ENCODE data around the gene C8G. TPM values are rescaled to one million over a fixed set of nuclear protein-coding genes. Genes with fewer than 3 reads are reported as not detected.

C8G gene
- total and polyA plus RNA-seq, 2 donors (not counting 1 experiment from before 2014, with no cell fraction given), result 1.7 to 2.8 TPM

- Histone ChIP-seq H3K4me3 (ENCODE audit: control extremely low read depth in 1 of 5, extremely low read depth in 1 of 5, insufficient read depth in 1 of 5, low read depth in 2 of 5, low read length in 4 of 5) (no peak overlapping the region), H3K36me3 (replicated peaks in 1 of 2; ENCODE audit: control extremely low read depth in 1 of 2, control insufficient read depth in 1 of 2, extremely low read depth in 1 of 2, insufficient read depth in 2 of 2, low read length in 1 of 2) (peaks cover 6 to 64% of the 10 kb centered on the region in 2 experiments), H4K20me1 (ENCODE audit: control insufficient read depth, insufficient read depth, low read length, poor library complexity, severe bottlenecking) (peaks cover 23% of the 10 kb centered on the region), H3K4me2 (replicated peaks; ENCODE audit: low read depth, low read length, poor library complexity, severe bottlenecking) (no peak overlapping the region), H3K27ac (ENCODE audit: low read length in 2 of 2) (no peak overlapping the region), H3K9ac (ENCODE audit: low read length) (no peak overlapping the region), H3K27me3 (replicated peaks in 1 of 4; ENCODE audit: control extremely low read depth in 1 of 4, control insufficient read depth in 3 of 4, insufficient read depth in 4 of 4, low read length in 3 of 4) (no peaks in the 10 kb centered on the region), H3K9me3 (ENCODE audit: control extremely low read depth in 1 of 3, control insufficient read depth in 2 of 3, insufficient read depth in 1 of 3, low read length in 2 of 3) (no peaks in the 10 kb centered on the region), H2AFZ (ENCODE audit: insufficient read depth, low read depth, low read length, poor library complexity, severe bottlenecking) (no peak overlapping the region), H3K4me1 (ENCODE audit: control insufficient read depth in 2 of 2, insufficient read depth in 2 of 2, low read length in 2 of 2) (no peaks in the 10 kb centered on the region), H3K79me2 (ENCODE audit: control insufficient read depth, insufficient read depth, low read length) (peaks cover 33% of the 10 kb centered on the region)
- no peak overlapping the region for H3K4me3 Mint-ChIP-seq
- ChIA-PET POLR2A (no interaction called here), CTCF (no interaction called here)
- no peaks in the 10 kb centered on the region for H3K4me1 Mint-ChIP-seq
- intact Hi-C loops (cut with micrococcal nuclease), result no loop called here
- 94% methylated on average over 15 of the region's 17 CpGs for WGBS (ENCODE audit: insufficient coverage)
- DNase-seq (no peak), ATAC-seq (ENCODE audit: low read depth) (no peak)
- H3K27me3 Mint-ChIP-seq, result no peaks in the 10 kb centered on the region
- TF ChIP-seq EZH2 (IDR thresholded peaks at IDR 0.05; ENCODE audit: borderline replicate concordance, insufficient read depth, low read depth, low read length, poor library complexity, severe bottlenecking) (no peak), CTCF (IDR thresholded peaks at IDR 0.05) (no peak)
- H3K27ac Mint-ChIP-seq, result no peak overlapping the region
- H3K9me3 Mint-ChIP-seq (ENCODE audit: insufficient read depth), result no peaks in the 10 kb centered on the region
Observed at GRCh38 chr9:136913701-136914438, 31.2 kb upstream of the C8G start.

GRCh38 chr9:136915632-136916329, 29.3 kb upstream of the C8G start:
- peaks cover 6 to 62% of the 10 kb centered on the region in 2 experiments for H3K36me3 ChIP-seq (replicated peaks in 1 of 2; ENCODE audit: control extremely low read depth in 1 of 2, control insufficient read depth in 1 of 2, extremely low read depth in 1 of 2, insufficient read depth in 2 of 2, low read length in 1 of 2)
- H3K9me3 ChIP-seq (ENCODE audit: control extremely low read depth in 1 of 3, control insufficient read depth in 2 of 3, insufficient read depth in 1 of 3, low read length in 2 of 3), result no peaks in the 10 kb centered on the region
- no peaks in the 10 kb centered on the region for H3K27me3 ChIP-seq (replicated peaks in 1 of 4; ENCODE audit: control extremely low read depth in 1 of 4, control insufficient read depth in 3 of 4, insufficient read depth in 4 of 4, low read length in 3 of 4)
- H3K79me2 ChIP-seq (ENCODE audit: control insufficient read depth, insufficient read depth, low read length), result peaks cover 44% of the 10 kb centered on the region
- intact Hi-C loops (cut with micrococcal nuclease), result no loop called here
- DNase-seq (no peak), ATAC-seq (ENCODE audit: low read depth) (no peak)
- no peak overlapping the region for H3K4me3 Mint-ChIP-seq
- H3K27ac Mint-ChIP-seq, result no peak overlapping the region
- ChIA-PET POLR2A (interaction anchor here (0.5 kb wide), 1 partner anchor 288 kb away, joined by 3 read pairs; no protein-coding TSS in a partner anchor), CTCF (no interaction called here)
- H3K27ac ChIP-seq (ENCODE audit: low read length in 2 of 2), result no peak overlapping the region
- no peak overlapping the region for H3K4me3 ChIP-seq (ENCODE audit: control extremely low read depth in 1 of 5, extremely low read depth in 1 of 5, insufficient read depth in 1 of 5, low read depth in 2 of 5, low read length in 4 of 5)
- H4K20me1 ChIP-seq (ENCODE audit: control insufficient read depth, insufficient read depth, low read length, poor library complexity, severe bottlenecking), result peaks cover 34% of the 10 kb centered on the region
- H3K4me1 Mint-ChIP-seq, result no peaks in the 10 kb centered on the region
- TF ChIP-seq CTCF (IDR thresholded peaks at IDR 0.05) (no peak), EZH2 (IDR thresholded peaks at IDR 0.05; ENCODE audit: borderline replicate concordance, insufficient read depth, low read depth, low read length, poor library complexity, severe bottlenecking) (no peak)
- no peaks in the 10 kb centered on the region for H3K4me1 ChIP-seq (ENCODE audit: control insufficient read depth in 2 of 2, insufficient read depth in 2 of 2, low read length in 2 of 2)
- H3K9ac ChIP-seq (ENCODE audit: low read length), result no peak overlapping the region
- no peak overlapping the region for H2AFZ ChIP-seq (ENCODE audit: insufficient read depth, low read depth, low read length, poor library complexity, severe bottlenecking)
- H3K27me3 Mint-ChIP-seq, result no peaks in the 10 kb centered on the region
- no peak overlapping the region for H3K4me2 ChIP-seq (replicated peaks; ENCODE audit: low read depth, low read length, poor library complexity, severe bottlenecking)
- no peaks in the 10 kb centered on the region for H3K9me3 Mint-ChIP-seq (ENCODE audit: insufficient read depth)
- 97% methylated on average over 17 of the region's 21 CpGs for WGBS (ENCODE audit: insufficient coverage)

Data from B cell (primary cell).